OCI-LY1 (cell line): ENCODE measurements around the gene IL18BP.

Experiments used
- CTCF ChIP-seq: fragments of 200-600 bp; sonication (generic), shearing (Covaris generic); IDR thresholded peaks from 2 replicates; pipeline ENCODE4 v1.5.1; 2017; ENCODE audit warnings: mild to moderate bottlenecking, antibody characterized with exemption, low read length, moderate library complexity, mixed read lengths
- EZH2 ChIP-seq: fragments of 200-600 bp; sonication (generic), shearing (Covaris generic); IDR thresholded peaks from 2 replicates; pipeline ENCODE4 v1.8.0; 2017; ENCODE audit warnings: borderline replicate concordance, mixed run types, mild to moderate bottlenecking, antibody characterized with exemption, low read length, moderate library complexity, mixed read lengths

GRCh38 chr11:72009156-72009555, 10.4 kb downstream of the IL18BP start:
- TF ChIP-seq CTCF (no peak), EZH2 (no peak)
